Panc1 (cell line): ENCODE results near the gene JPH2. TPM values are rescaled to one million over a fixed set of nuclear protein-coding genes. Genes with fewer than 3 reads are reported as not detected.

ENCODE experiments used
- ATAC-seq: fragments of 200-7000 bp; cut with Tn5 transposase; 2 replicates; pipeline ENCODE4 v1.9.1; 2020; ENCODE audit warnings: mild to moderate bottlenecking, moderate library complexity
- BruUV-seq: library from RNA; stranded (reverse); fragments of 400-500 nt; replicated peaks from 2 replicates; lab custom pipeline; 2021; lab: Mats Ljungman, UMichigan
- CTCF ChIA-PET: fragments of 300-600 bp; sonication (Branson Sonifier 250); formaldehyde crosslinking; loops from one replicate; lab custom pipeline; 2022; ENCODE audit warnings: antibody characterized with exemption; lab: Charles Lee
- POLR2A ChIA-PET: fragments of 300-600 bp; sonication (Branson Sonifier 250); formaldehyde crosslinking; loops from one replicate; lab custom pipeline; 2022; ENCODE audit warnings: antibody characterized with exemption; lab: Charles Lee
- DNase-seq: peaks from one replicate; pipeline ENCODE4 v3.0.0-alpha.2; 2010; ENCODE audit warnings: low read depth, low spot score
- H3K27ac ChIP-seq: 2 replicates; pipeline ENCODE4 v1.5.1; 2011; ENCODE audit warnings: mild to moderate bottlenecking, low read length, inconsistent platforms
- H3K27me3 ChIP-seq: fragments of 200-500 bp; sonication (Bioruptor generic); 2 replicates; pipeline ENCODE4 v1.6.0; 2014; ENCODE audit warnings: low read length, inconsistent platforms; ENCODE audit not compliant: control insufficient read depth, insufficient read depth
- H3K36me3 ChIP-seq: fragments of 200-500 bp; sonication (Bioruptor generic); 2 replicates; pipeline ENCODE4 v1.5.1; 2014; ENCODE audit warnings: inconsistent platforms, mild to moderate bottlenecking, low read length, moderate library complexity; ENCODE audit not compliant: control insufficient read depth, insufficient read depth
- H3K4me1 ChIP-seq: 2 replicates; pipeline ENCODE4 v1.5.1; 2011; ENCODE audit warnings: inconsistent platforms, mild to moderate bottlenecking, low read length, moderate library complexity; ENCODE audit not compliant: control insufficient read depth, insufficient read depth
- H3K4me3 ChIP-seq, 2 experiments: 2 replicates each; pipeline ENCODE4 v1.5.1; 2011 to 2012; ENCODE audit warnings: low read depth in 2 of 2, low read length in 2 of 2, mild to moderate bottlenecking in 2 of 2, inconsistent platforms in 1 of 2, moderate library complexity in 1 of 2
- H3K9me3 ChIP-seq: fragments of 200-500 bp; sonication (Bioruptor generic); 2 replicates; pipeline ENCODE4 v1.5.1; 2014; ENCODE audit warnings: low read depth, mild to moderate bottlenecking, inconsistent platforms, low read length, moderate library complexity; ENCODE audit not compliant: control insufficient read depth, insufficient read depth
- POLR2AphosphoS5 ChIP-seq: IDR thresholded peaks from 2 replicates; pipeline ENCODE4 v1.6.1; 2012; ENCODE audit warnings: mild to moderate bottlenecking, low read depth, low read length, moderate library complexity
- SIN3A ChIP-seq: IDR thresholded peaks from 2 replicates; pipeline ENCODE4 v1.6.1; 2012; ENCODE audit warnings: low read depth, mild to moderate bottlenecking, low read length, moderate library complexity, borderline replicate concordance; ENCODE audit not compliant: insufficient read depth
- TCF7L2 ChIP-seq: IDR thresholded peaks from 2 replicates; pipeline ENCODE4 v1.6.1; 2011; ENCODE audit warnings: mild to moderate bottlenecking, low read depth, low read length, inconsistent platforms
- in situ Hi-C: cut with HindIII; loops from 2 replicates; pipeline ENCODE4 v1.10.0; 2016; ENCODE audit warnings: low sequenced_read_pairs, low pct_unique_long_range_greater_than_20kb
- intact Hi-C: fragments of 100-400 bp; cut with micrococcal nuclease; formaldehyde crosslinking; loops from one replicate; pipeline ENCODE4 v1.10.0; 2022; ENCODE audit not compliant: unreplicated experiment
- total RNA-seq: library from RNA; stranded (reverse); gene quantifications from one replicate; pipeline ENCODE4 v1.2.1, GENCODE V29; 2021; ENCODE audit not compliant: unreplicated experiment
- TF ChIP-seq, protein P1 (sequence below), 2 experiments: IDR thresholded peaks; 2 replicates each; pipeline ENCODE4 v1.6.1; 2011 to 2012; ENCODE audit warnings: low read depth in 2 of 2, control low read depth in 1 of 2, low read length in 1 of 2, mild to moderate bottlenecking in 1 of 2, moderate library complexity in 1 of 2; ENCODE audit not compliant: insufficient read depth in 1 of 2
- TF ChIP-seq, protein P2 (sequence below): fragments of 450-650 bp; IDR thresholded peaks from 2 replicates; pipeline ENCODE4 v1.5.1; 2017; ENCODE audit warnings: mild to moderate bottlenecking

The JPH2 gene
- total RNA-seq, 1 experiment from 2014 or later, result 0.49 TPM

DNA sequence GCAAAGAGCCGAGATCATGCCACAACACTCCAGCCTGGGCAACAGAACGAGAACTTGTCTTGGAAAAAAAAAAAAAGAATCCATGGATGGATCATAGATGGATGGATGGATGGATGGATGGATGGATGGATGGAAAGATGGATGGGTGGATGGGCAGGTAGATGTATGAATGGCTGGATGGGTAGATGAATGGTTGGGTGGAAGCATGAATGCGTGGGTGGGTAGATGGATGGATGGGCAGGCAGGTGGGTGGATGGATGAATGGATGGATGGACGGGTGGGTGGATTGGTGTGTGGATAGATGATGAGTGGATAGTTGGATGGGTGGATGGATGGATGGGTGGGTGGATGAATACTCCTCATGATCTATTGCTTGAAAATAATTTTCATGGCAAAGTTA is 1.4 kb downstream of the JPH2 start:
- Histone ChIP-seq H3K9me3 (no peaks in the 10 kb centered on the region), H3K27ac (no peak overlapping the region), H3K36me3 (no peaks in the 10 kb centered on the region), H3K4me1 (peaks cover 9% of the 10 kb centered on the region), H3K4me3 (no peak overlapping the region), H3K27me3 (no peaks in the 10 kb centered on the region)
- intact Hi-C loops (no loop called here), in situ Hi-C loops (no loop called here)
- BruUV-seq, result no TSS peak
- no peak for TF ChIP-seq SIN3A
- TF ChIP-seq TCF7L2, result no peak
- TF ChIP-seq, protein P1, sequence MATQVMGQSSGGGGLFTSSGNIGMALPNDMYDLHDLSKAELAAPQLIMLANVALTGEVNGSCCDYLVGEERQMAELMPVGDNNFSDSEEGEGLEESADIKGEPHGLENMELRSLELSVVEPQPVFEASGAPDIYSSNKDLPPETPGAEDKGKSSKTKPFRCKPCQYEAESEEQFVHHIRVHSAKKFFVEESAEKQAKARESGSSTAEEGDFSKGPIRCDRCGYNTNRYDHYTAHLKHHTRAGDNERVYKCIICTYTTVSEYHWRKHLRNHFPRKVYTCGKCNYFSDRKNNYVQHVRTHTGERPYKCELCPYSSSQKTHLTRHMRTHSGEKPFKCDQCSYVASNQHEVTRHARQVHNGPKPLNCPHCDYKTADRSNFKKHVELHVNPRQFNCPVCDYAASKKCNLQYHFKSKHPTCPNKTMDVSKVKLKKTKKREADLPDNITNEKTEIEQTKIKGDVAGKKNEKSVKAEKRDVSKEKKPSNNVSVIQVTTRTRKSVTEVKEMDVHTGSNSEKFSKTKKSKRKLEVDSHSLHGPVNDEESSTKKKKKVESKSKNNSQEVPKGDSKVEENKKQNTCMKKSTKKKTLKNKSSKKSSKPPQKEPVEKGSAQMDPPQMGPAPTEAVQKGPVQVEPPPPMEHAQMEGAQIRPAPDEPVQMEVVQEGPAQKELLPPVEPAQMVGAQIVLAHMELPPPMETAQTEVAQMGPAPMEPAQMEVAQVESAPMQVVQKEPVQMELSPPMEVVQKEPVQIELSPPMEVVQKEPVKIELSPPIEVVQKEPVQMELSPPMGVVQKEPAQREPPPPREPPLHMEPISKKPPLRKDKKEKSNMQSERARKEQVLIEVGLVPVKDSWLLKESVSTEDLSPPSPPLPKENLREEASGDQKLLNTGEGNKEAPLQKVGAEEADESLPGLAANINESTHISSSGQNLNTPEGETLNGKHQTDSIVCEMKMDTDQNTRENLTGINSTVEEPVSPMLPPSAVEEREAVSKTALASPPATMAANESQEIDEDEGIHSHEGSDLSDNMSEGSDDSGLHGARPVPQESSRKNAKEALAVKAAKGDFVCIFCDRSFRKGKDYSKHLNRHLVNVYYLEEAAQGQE (IDR thresholded peaks at IDR 0.05; ENCODE audit: insufficient read depth in 1 of 2, low read depth in 2 of 2, low read length in 1 of 2), result no peak
- no peak for TF ChIP-seq POLR2AphosphoS5
- TF ChIP-seq, protein P2, sequence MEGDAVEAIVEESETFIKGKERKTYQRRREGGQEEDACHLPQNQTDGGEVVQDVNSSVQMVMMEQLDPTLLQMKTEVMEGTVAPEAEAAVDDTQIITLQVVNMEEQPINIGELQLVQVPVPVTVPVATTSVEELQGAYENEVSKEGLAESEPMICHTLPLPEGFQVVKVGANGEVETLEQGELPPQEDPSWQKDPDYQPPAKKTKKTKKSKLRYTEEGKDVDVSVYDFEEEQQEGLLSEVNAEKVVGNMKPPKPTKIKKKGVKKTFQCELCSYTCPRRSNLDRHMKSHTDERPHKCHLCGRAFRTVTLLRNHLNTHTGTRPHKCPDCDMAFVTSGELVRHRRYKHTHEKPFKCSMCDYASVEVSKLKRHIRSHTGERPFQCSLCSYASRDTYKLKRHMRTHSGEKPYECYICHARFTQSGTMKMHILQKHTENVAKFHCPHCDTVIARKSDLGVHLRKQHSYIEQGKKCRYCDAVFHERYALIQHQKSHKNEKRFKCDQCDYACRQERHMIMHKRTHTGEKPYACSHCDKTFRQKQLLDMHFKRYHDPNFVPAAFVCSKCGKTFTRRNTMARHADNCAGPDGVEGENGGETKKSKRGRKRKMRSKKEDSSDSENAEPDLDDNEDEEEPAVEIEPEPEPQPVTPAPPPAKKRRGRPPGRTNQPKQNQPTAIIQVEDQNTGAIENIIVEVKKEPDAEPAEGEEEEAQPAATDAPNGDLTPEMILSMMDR, result no peak
- no peak for DNase-seq
- ATAC-seq, result no peak
- POLR2A ChIA-PET, result no interaction called here
- CTCF ChIA-PET, result no interaction called here

DNA sequence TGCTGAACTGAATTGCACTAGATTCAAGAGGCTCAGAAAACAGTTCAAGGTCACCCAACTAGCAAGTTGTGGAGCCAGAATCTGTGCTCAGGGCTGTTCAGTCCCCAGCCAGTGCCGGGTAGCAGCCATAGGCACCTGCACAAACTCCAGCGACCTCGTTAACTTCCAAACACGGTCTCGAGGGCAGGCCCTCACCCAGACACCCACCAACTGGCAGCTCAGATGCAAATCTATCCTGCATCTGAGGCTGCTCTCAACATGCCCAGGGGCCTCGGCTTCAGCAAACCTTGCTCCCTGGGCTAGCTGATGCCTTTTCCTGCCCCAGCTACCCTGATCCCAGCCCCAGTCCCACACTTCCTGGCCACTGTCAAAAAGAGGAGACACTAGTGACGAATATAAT is 3.7 kb downstream of the JPH2 start:
- Histone ChIP-seq H3K27me3 (no peaks in the 10 kb centered on the region), H3K27ac (no peak overlapping the region), H3K36me3 (no peaks in the 10 kb centered on the region), H3K4me3 (no peak overlapping the region), H3K4me1 (peaks cover 9% of the 10 kb centered on the region), H3K9me3 (no peaks in the 10 kb centered on the region)
- intact Hi-C loops, result no loop called here
- BruUV-seq, result no TSS peak
- CTCF ChIA-PET, result no interaction called here
- POLR2A ChIA-PET, result no interaction called here
- in situ Hi-C loops, result no loop called here
- TF ChIP-seq SIN3A (no peak), POLR2AphosphoS5 (no peak), TCF7L2 (no peak)
- TF ChIP-seq, protein P1 (IDR thresholded peaks at IDR 0.05; ENCODE audit: insufficient read depth in 1 of 2, low read depth in 2 of 2, low read length in 1 of 2), result no peak
- TF ChIP-seq, protein P2, result no peak
- ATAC-seq, result no peak
- no peak for DNase-seq
